Urinary bladder (tissue), 4 donors: ENCODE measurements around the gene DUSP11. TPM values are rescaled to one million over a fixed set of nuclear protein-coding genes. Genes with fewer than 3 reads are reported as not detected.
"Not testable (repeated sequence)": the region's sequence is repeated elsewhere in the genome, so short reads cannot be mapped to it uniquely, and the experiment has no call there.

Experiments used
- DNase-seq: peaks from one replicate; pipeline ENCODE4 v3.0.0-alpha.2; 2015; ENCODE audit errors: extremely low spot score
- H3K27ac ChIP-seq: one replicate; pipeline ENCODE4 v1.5.1; 2013; ENCODE audit warnings: low read depth, mild to moderate bottlenecking, moderate library complexity
- H3K36me3 ChIP-seq: one replicate; pipeline ENCODE4 v1.6.1; 2013; ENCODE audit warnings: mild to moderate bottlenecking, moderate library complexity; ENCODE audit not compliant: insufficient read depth
- H3K4me1 ChIP-seq: one replicate; pipeline ENCODE4 v1.6.1; 2013; ENCODE audit warnings: mild to moderate bottlenecking, moderate library complexity; ENCODE audit not compliant: insufficient read depth
- H3K4me3 ChIP-seq: one replicate; pipeline ENCODE4 v1.5.1; 2013; ENCODE audit warnings: low read depth, low read length
- WGBS: extraction: QIAGEN DNeasy Blood & Tissue Kit; methylation state at CpG from one replicate; pipeline ENCODE4 v1.1.7; 2013; 5-methylcytosine and 5-hydroxymethylcytosine counted together
- polyA plus RNA-seq: library from polyadenylated mRNA; stranded (reverse); fragments of 200-250 nt; gene quantifications from one replicate; pipeline ENCODE4 v1.2.3, GENCODE V29; 2013
- total RNA-seq: library from RNA; depleted of rRNA; stranded (reverse); fragments of >200 nt; gene quantifications from one replicate; pipeline ENCODE4 v1.2.3, GENCODE V29; 2014
- donor health status: healthy with polysubstance abuse.
- donor health status: healthy.

Gene DUSP11
- total and polyA plus RNA-seq, 2 donors, result 18.0 to 47.6 TPM

DNA sequence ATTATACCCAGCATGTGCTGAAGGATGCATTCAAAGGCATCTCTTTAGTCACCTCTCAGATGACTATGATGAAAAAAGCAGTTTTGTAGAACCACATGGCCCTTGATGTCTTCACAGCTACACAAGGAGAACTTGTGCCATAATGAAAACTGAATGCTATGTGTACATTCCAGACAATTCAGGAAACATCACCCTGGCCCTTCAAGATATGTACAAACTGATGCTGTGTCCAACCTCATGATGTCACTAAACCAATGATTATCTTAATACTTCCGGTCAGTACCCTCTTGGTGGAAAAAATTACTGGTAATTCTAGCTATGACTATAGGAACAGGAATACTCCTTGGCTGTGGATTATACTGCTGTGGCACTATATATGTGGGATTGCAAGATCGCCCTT is 20.0 kb downstream of the DUSP11 start:
- 92% methylated on average over 2 of the region's 2 CpGs for WGBS
- Histone ChIP-seq H3K36me3 (peaks cover 4% of the 10 kb centered on the region), H3K27ac (no peak overlapping the region), H3K4me3 (no peak overlapping the region), H3K4me1 (no peaks in the 10 kb centered on the region)
- no peak for DNase-seq

DNA sequence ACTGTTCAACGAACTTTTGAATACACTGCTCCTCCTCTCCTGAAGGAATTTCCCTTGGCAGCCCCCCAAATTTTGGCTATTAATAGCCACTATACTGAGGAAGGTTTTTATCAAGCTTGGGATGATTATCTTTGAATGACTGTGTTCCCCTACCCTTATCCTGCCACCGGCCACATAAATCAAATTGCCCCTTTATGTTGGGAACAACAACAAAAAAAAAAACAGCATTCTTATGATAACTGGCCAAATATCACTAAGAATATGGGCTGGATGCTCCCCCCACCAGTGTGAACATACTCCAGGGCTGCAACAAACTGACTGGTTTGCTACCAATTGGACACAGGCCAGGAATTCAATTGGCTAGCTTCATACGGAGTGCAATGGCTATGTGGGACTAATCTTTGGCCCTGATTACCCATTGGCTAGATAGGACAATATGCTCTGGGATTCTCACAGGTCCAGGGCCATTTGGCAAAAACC is 20.6 kb downstream of the DUSP11 start:
- H3K4me3 ChIP-seq, result no peak overlapping the region
- no peak overlapping the region for H3K27ac ChIP-seq
- no peaks in the 10 kb centered on the region for H3K4me1 ChIP-seq
- H3K36me3 ChIP-seq, result peaks cover 4% of the 10 kb centered on the region
- WGBS, result 15% methylated on average over 3 of the region's 3 CpGs
- no peak for DNase-seq

DNA sequence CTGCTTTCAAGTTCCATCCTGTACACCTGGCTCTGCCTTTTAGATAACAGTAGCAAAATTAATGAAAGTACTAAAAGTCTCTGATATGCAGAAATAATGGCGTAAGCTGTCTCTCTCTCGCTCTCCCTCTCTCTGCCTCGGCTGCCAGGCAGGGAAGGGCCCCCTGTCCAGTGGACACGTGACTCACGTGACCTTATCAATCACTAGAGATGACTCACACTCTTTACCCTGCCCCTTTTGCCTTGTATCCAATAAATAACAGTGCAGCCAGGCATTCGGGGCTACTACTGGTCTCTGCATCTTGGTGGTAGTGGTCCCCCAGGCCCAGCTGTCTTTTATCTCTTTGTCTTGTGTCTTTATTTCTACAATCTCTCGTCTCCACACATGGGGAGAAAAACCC is 25.6 kb downstream of the DUSP11 start:
- not testable (repeated sequence) for H3K36me3 ChIP-seq, H3K27ac ChIP-seq, DNase-seq, H3K4me1 ChIP-seq, H3K4me3 ChIP-seq
- WGBS, result 97% methylated on average over 7 of the region's 7 CpGs

DNA sequence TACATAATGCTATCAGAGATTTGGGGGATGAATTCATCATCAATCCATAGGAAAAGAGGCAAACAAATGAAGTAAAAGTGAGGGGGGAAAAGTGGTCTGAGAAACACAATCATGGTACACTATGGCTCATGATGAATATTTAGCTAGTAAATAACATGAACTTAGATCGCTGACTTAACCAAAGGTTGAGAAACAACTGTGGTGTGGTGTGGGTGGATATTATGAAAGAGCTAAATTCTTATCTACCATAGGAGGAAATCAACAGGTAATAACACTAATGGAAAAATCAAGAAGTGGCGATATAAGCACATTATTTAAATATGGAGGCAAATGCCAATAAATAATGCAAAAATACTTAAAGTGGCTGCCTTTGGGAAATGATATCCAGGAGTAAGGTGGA is 30.6 kb downstream of the DUSP11 start:
- WGBS, result 94% methylated on average over 2 of the region's 2 CpGs
- no peak overlapping the region for H3K27ac ChIP-seq
- DNase-seq, result no peak
- peaks cover 2% of the 10 kb centered on the region for H3K4me1 ChIP-seq
- H3K36me3 ChIP-seq, result no peaks in the 10 kb centered on the region
- H3K4me3 ChIP-seq, result no peak overlapping the region

DNA sequence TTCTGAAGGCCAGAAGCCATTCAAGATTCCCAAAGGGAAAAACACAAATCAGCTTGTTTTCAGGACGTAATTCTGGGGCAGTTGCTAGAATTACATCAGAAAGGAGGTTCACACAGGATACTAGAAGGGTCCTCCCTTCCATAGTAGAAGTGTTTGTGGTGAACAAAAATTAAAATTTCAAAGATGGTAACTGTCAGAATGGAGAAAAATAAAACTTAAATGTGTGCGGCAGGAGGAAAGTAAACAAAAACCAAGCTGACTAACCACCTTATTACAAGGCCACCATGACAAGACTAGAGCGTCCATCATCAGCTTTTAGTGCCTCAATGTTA is 33.1 kb downstream of the DUSP11 start:
- peaks cover 2% of the 10 kb centered on the region for H3K4me1 ChIP-seq

DNA sequence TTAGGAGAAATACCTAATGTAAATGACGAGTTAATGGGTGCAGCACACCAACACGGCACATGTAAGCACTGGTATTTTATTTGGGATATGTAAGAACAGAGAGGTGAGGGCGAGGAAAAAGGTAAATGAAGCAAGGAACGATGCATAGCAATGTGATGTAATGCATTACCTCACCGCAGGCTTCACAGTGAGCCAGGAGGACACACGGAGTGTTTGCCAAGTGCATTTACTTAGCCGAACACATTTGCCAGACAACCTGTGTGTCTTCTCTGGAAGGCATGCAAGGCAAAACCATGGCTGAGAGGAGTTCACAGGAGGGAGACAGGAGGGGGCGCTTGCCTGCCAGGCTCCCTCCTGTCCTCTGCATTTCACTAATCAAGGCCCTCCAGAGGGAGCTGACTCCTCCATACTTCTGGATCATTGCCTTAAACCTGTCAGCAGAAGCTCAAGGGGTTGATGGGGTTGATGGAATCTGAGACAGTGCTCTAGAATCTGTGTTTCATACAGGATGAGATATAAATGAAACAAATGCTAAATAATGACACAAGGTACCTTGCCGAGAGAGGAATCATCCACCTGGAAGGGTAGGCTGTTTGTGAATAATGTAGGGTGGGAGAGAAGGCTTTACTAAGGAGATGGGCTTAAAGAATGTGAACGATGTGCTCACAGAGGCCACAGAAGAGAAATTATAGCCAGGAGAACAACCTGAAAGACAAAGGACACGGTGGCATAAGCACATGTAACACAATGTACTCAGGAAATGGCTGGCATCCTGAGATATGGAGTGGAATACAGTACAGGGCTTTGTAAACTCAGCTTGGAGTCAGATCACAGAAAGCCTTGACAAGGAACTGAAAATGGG is 33.7 kb downstream of the DUSP11 start:
- no peak overlapping the region for H3K27ac ChIP-seq
- H3K4me3 ChIP-seq, result no peak overlapping the region
- WGBS, result 90% methylated on average over 11 of the region's 11 CpGs
- DNase-seq, result no peak
- peaks cover 2% of the 10 kb centered on the region for H3K4me1 ChIP-seq
- H3K36me3 ChIP-seq, result no peaks in the 10 kb centered on the region

More for the DNA sequence above, 33.1 kb downstream of the DUSP11 start:
- 88% methylated on average over 3 of the region's 3 CpGs for WGBS
- Histone ChIP-seq H3K4me3 (no peak overlapping the region), H3K27ac (no peak overlapping the region), H3K36me3 (no peaks in the 10 kb centered on the region)
- no peak for DNase-seq

DNA sequence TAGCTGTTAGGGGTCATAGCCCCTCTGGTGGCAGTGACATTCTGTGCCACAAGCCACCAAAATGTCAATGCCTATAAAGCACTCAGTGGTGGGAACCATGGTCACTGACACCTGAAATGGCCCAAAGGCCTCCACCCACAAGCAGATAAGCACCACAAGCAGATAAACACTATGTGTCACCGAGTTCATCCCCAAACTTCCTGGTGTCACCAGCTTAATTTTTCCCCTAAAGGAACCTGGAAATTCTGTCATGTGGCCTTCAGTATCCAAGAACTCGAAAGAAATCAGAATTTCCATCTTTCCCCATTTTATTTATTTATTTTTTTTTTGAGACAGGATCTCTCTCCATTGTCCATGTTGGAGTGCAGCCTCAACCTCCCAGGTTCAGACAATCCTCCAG is 39.1 kb downstream of the DUSP11 start:
- H3K4me1 ChIP-seq, result no peaks in the 10 kb centered on the region
- no peak overlapping the region for H3K4me3 ChIP-seq
- WGBS, result 85% methylated on average over 2 of the region's 2 CpGs
- no peaks in the 10 kb centered on the region for H3K36me3 ChIP-seq
- no peak for DNase-seq
- H3K27ac ChIP-seq, result no peak overlapping the region

DNA sequence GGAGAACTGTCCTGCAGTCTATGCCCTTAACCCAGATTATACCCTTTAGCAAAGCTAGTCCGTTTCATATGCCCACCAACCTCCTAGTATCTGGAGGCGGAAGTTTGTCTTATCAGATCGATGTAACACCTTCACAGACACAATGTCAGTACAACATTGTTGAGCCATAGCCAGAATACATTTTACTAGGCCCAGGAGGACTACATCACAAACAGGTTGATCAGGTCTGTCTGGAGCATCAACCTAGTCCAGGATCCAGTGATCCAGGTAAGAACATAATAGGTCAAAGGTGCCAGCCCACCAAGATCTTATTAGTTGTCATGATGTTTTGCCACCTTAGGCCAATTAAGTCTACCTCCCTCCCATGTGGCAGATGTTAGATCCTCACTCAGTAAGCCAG is 40.8 kb downstream of the DUSP11 start:
- WGBS, result 92% methylated on average over 3 of the region's 3 CpGs
- Histone ChIP-seq H3K4me3 (no peak overlapping the region), H3K4me1 (no peaks in the 10 kb centered on the region), H3K36me3 (no peaks in the 10 kb centered on the region), H3K27ac (no peak overlapping the region)
- DNase-seq, result no peak

DNA sequence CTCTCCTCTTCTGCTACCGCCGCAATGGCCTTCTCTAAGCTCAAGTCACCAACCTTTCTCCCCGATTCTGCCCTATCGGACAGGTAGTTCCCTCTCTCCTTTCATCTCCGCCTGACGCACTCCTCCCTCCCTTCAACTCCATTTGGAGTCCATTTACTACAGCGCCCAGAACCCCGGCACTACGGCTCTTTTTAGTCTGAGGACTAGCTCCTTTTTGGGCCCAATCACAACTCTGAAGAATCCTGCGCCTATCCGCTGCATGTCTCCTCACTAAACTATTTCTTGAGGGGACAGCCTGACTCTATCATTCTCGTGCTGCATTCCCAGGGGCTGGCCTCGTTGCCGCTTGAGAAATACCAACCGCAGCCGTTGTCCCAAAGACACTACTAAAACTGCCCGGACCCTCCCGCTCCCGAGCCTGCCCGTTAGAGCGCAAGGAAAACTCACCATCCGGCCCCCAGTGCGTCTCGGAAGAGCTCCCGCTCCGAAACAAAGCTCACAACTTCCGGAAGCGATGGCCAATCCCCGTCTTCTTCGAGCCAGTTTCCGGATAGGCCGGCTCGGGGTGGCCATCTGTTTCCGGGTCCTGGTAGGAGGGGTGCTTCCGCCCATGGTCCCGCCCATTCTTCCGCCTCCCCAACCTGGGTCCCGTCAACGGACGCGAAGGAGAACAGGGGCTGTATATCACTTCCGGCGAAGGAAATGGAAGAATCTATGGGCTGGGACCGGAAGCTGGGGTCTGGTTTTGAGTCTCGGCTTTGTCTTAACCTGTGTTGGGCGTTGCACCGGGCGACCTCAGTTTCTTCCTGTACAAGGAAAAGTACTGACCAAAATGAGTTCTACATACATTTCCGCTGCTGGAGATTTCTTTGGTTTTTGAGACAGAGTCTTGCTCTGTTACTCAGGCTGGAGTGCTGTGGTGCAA is 42.8 kb downstream of the DUSP11 start, which contains the start of gene TPRKB:
Gene TPRKB (minus strand): TSS at position 491 of the 925 bp plus-strand sequence. CDS start 2,776 bp downstream, outside the sequence.
- WGBS, result under 1% methylated on average over 49 of the region's 49 CpGs
- DNase-seq, result peak; percentile 91
- H3K4me3 ChIP-seq, result peak within 1 kb of the TSS; percentile 77
- peaks cover 4% of the 10 kb centered on the region for H3K36me3 ChIP-seq
- no peak within 1 kb of the TSS for H3K27ac ChIP-seq
- no peaks in the 10 kb centered on the region for H3K4me1 ChIP-seq

DNA sequence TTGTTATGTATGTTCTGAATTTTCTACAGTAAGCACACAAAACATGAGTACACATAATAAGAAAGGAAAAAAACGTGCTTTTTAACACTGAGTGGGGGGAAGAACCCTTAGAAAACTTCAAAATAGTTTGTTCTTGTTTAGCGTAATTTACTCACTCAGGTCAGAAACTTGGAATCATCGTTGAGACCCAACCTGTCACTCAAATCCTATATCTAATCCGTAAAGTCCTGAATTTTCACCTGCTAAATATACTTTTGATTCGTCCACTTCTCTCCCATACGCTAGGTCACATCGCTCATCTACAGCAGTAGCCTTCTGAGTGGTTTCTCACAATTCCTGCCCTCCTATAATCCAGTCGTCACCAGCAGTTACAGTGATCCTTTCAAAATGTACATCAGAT is 43.5 kb downstream of the DUSP11 start:
- no peaks in the 10 kb centered on the region for H3K4me1 ChIP-seq
- no peak overlapping the region for H3K27ac ChIP-seq
- 9% methylated on average over 8 of the region's 8 CpGs for WGBS
- peaks cover 6% of the 10 kb centered on the region for H3K36me3 ChIP-seq
- DNase-seq, result no peak
- peak overlapping the region; percentile 77 for H3K4me3 ChIP-seq

DNA sequence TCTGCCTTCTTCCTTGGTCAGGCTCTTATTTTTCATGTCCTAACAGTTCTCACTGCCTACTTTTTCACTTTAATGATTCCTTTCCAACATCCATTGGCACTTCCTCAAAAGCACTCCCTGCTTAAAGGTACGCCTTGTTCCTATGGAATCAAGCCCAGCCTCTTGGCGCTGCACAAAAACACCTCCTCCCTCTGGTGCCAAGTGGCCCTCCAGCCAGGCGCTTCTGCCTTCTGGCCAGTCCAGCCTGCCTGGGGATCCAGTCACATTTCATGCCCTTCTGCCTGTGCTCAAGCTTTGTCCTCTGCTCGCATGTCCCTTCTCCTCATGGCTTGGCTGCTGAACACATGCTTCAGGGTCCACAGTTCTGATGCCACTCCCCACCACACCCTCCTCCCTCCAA is 49.1 kb downstream of the DUSP11 start:
- no peak overlapping the region for H3K4me3 ChIP-seq
- peaks cover 11% of the 10 kb centered on the region for H3K36me3 ChIP-seq
- H3K4me1 ChIP-seq, result no peaks in the 10 kb centered on the region
- H3K27ac ChIP-seq, result no peak overlapping the region
- no peak for DNase-seq
- WGBS, result 86% methylated on average over 4 of the region's 4 CpGs

DNA sequence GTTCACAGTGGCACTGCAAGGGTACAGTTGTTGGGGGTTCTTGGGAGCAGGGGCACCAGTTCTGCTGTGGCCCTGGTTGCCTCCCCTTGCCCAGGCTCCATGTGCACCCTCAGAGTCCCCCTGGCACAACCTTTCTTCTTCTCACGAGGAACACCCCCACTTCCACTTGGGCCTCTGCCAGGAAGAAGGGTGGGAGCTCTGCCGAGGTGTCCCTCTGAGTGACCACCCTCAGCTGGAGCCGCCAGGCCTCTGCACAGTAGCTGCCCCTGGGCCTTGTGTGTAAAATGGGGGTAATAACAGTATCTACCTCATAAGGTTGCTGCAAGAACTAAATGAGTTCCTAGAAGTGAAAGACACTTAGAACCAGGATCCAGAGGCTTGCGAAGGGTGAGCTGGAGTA is 51.2 kb downstream of the DUSP11 start:
- Histone ChIP-seq H3K27ac (no peak overlapping the region), H3K4me3 (no peak overlapping the region), H3K4me1 (no peaks in the 10 kb centered on the region), H3K36me3 (peaks cover 11% of the 10 kb centered on the region)
- whole genome bisulfite sequencing, result 73% methylated on average over 4 of the region's 4 CpGs
- no peak for DNase-seq

DNA sequence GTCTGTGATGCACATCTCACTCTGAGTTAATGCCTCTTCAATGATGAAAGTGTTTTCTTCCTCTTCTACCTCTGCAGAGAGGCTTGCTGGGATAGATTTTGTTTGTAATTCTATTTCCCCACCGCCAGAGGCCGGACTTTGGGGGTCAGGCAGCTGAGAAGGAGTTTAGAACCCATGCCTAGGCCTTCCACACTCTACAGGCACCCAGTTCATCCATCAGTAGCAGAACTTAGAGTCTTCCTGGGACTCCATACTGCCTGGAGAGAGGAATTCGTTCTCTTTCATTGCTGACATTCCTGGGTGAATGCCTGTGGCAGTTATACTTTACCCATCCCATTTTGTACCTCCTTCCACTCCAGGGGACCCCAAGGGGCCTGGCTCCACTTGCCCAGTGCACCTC is 51.9 kb downstream of the DUSP11 start:
- H3K36me3 ChIP-seq, result peaks cover 11% of the 10 kb centered on the region
- H3K4me3 ChIP-seq, result no peak overlapping the region
- WGBS, result 67% methylated on average over 3 of the region's 3 CpGs
- no peaks in the 10 kb centered on the region for H3K4me1 ChIP-seq
- H3K27ac ChIP-seq, result no peak overlapping the region
- no peak for DNase-seq

DNA sequence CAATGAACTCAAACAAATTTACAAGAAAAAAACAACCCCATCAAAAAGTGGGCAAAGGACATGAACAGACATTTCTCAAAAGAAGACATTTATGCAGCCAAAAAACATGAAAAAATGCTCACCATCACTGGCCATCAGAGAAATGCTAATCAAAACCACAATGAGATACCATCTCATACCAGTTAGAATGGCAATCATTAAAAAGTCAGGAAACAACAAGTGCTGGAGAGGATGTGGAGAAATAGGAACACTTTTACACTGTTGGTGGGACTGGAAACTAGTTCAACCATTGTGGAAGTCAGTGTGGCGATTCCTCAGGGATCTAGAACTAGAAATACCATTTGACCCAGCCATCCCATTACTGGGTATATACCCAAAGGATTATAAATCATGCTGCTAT is 53.2 kb downstream of the DUSP11 start:
- WGBS, result no CpG with 5 or more reads among the region's 1 CpG
- H3K36me3 ChIP-seq, H3K27ac ChIP-seq, DNase-seq, H3K4me3 ChIP-seq, H3K4me1 ChIP-seq: not testable (repeated sequence)
